Right renal pelvis (tissue), 4 donors: ENCODE measurements around the gene KCNIP1. TPM values are rescaled to one million over a fixed set of nuclear protein-coding genes. Genes with fewer than 3 reads are reported as not detected.

Experiments
- DNase-seq, 4 donors: peaks; one replicate each; pipeline ENCODE4 v3.0.0-alpha.2; 2013; ENCODE audit warnings: low read depth in 4 of 4, low spot score in 3 of 4, missing footprints in 1 of 4
- polyA plus RNA-seq, 4 donors: library from polyadenylated mRNA; unstranded; fragments of 120-200 nt; gene quantifications; one replicate each; pipeline ENCODE4 v1.2.1, GENCODE V29; 2013; ENCODE audit not compliant: insufficient read length in 4 of 4

The KCNIP1 gene
- polyA plus RNA-seq, 4 donors, result 10.6 to 14.5 (median 12.7) TPM

- no peak for DNase-seq
These were observed 121.7 kb downstream of the KCNIP1 start for GRCh38 chr5:170625221-170626165.

- DNase-seq, result no peak
These were observed 122.8 kb downstream of the KCNIP1 start for GRCh38 chr5:170626507-170627150.

DNA sequence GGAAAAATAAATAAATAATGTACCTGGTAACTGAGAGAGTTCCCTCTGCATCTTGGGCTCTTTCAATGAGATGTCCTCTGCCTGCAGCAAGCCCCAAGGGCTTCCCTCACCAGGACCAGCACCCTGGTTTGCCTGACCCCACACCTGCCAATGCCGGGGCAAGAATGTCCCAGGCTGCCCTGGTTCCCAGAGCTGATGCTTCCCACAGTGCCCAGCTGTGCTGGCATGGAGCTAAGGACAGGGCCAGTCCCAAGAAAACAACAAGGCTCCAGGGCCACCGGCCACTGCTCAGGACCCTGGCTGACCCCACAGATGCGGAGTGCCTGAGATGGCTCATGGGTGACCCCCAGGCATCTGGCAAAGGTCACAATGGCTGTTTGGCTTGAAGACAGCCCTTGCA is 123.5 kb downstream of the KCNIP1 start:
- DNase-seq, result no peak

- DNase-seq, result no peak
These were observed 124.2 kb downstream of the KCNIP1 start for GRCh38 chr5:170628028-170628427.

DNA sequence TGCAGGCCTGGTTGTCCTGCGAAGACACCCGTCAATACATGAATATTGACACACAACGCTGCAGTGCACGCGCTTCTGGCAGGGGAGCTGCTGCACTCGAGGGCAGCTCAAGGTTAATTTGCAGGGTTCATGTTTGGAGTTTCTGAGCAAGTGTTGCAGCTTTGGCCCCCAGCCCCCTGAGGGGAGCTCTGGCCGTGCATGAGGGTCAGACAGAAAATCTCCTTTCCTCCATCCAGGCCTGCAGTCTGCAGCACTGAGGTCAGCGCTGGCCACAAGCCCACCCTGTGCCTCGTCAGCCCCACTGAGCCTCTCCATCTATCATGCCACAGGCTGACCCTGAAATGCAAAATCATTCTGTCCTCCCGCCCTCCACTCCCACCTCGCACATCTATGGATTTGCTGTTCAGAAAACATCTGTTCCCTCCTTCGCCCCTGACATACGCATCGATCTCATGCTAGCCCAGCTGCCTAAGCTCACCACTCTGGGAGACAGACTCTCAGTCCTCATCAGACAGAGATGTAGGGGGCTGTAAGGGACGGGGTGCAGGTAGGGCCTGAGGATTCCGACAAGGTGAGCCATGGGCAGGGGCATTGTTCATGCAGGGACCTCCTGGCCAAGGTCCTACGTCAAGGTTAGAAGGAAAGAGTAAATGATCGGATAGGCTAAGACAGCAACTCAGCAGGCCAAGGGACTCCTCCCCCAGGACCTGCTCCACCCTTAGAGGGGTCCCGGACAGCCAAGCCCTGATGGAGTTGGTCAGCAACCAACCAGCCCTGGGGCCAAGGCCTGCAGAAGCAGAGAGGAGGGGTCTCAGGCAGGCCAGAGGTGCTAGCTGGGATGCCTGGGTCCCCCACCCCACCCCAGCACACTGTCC is 125.1 kb downstream of the KCNIP1 start:
- DNase-seq, result no peak

- DNase-seq, result no peak
These were observed 125.9 kb downstream of the KCNIP1 start for GRCh38 chr5:170629566-170630175.

GRCh38 chr5:170630226-170630625 is 126.4 kb downstream of the KCNIP1 start:
- DNase-seq, result no peak

DNA sequence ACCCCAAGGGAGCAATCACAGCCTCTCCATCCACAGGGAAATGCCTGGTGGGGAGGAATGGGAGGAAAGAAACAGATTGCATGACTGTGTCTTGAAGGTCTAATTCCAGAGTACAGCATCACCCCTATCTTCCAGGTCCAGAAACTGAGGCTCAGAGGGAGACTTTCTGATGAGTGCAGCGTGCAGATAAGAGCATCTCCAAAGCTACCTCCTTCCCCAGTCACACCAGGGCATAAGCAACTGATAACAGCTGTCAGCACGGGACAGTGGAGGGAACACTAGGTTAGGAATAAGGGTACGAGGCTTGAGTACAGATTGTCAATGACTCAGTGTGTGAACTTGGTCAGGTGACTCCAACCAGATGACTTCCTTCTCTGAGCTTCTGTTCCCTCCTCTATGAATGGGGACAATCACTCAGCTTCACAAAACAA is 126.9 kb downstream of the KCNIP1 start:
- DNase-seq, result no peak

DNA sequence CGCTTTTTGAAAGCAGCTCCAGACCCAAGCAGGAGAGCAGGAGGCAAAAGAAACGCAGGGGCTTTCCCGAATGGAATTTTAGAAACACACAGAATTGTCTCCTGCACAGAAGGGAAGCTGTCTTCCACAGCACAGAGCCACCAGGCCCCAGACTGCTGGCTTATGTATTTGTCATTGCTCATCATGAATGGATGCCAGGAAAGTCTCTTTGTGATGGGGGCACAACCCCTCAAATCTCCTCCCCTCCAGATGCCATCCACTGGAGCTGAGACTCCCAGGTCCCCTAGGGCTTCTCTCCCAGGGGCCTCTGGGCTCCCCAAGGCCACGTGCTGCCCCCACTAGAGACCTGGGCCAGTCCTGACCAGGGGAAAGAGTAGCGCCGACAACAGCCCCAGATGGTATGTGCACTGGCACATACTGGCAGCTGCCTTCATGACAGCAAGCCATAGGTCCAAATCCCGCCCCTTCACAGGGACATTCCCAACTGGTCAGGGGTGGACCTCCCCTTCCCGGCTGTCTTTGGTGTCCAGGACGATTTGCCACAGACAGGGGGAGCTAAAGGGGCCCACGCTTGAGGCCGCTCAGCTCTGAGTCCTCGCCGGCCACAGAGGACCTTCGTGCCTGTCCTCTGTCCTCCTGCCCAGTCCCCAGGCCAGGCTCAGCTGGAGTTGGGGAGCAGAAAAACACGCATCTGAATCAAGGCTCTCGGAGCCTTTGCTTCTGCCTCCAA is 127.8 kb downstream of the KCNIP1 start:
- no peak for DNase-seq

DNA sequence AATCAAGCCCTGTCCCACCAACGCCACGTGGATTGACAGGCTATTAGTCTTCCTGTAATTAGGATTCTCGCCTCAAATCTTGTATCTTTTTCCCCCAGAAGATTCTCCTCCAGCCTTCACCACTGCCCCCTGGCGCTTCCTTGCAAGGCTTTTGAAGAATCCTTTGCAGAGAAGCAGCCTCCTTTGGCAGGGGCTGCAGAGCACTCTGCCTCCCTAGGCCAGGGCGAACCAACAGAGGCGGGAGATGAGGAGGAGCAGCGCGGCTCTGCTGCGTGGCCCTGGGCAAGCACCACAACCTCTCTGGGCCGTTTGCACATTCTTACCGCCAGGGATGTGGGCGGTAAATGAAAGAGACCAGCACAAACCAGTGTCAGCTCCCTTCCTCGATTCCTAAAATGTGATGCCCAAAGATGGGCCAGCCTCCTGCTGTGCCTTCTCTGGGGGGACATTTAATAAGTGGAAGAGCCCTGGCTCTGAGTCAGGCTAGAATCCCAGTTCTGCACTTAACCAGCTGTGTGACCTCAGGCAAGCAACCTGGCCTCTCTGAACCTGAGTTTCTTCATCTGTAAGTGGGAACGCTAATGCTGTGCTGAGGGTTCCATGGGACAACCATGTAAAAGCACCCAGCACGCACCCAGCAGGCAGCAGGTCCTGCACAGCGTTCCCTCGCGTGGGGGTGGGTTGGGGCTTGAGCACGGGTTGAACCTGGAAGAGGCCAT is 128.6 kb downstream of the KCNIP1 start:
- DNase-seq, result no peak

GRCh38 chr5:170632985-170633234 is 129.1 kb downstream of the KCNIP1 start:
- DNase-seq, result peak in 2 of 4 donors; percentile 66 to 69

DNA sequence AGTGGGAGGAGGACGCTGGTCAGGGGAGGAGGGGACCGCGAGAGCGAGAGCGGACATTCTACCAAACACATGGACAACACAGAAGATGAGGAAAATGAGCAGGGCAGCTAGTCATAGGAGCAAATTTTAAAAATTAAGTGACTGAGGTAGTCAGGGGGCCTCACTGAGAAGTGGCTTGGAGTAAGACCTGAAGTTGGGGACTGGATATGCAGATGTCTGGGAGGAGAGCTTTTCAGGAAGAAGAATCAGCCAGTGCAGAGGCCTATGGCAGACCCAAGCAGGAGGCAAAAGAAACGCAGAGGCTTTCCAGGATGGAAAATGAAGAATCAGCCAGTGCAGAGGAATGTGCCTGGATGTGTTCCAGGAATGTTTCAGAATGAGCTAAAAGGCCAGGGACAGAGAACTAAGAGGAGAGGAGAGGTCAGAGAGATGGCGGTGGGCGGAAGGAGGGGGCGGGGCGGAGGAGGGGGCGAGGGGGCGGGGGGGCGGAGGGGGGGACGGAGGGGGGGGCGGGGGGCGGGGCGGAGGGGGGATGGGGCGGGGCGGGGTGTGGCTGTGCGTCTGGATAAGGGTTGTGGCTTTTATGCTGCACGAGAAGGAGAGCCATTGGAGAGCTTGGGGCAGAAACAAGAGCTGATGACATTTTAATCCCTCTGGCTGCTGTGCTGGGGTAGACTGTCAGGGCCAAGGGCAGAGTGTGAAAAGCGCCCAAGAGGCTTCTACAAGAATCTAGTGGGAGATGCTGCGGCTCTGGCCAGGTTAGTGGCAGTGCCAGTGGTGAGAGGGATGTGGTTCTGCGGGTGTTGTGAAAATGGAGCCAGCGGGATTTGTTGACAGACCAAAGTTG is 129.6 kb downstream of the KCNIP1 start:
- peak; percentile 80 to 86 (median 84) for DNase-seq

DNA sequence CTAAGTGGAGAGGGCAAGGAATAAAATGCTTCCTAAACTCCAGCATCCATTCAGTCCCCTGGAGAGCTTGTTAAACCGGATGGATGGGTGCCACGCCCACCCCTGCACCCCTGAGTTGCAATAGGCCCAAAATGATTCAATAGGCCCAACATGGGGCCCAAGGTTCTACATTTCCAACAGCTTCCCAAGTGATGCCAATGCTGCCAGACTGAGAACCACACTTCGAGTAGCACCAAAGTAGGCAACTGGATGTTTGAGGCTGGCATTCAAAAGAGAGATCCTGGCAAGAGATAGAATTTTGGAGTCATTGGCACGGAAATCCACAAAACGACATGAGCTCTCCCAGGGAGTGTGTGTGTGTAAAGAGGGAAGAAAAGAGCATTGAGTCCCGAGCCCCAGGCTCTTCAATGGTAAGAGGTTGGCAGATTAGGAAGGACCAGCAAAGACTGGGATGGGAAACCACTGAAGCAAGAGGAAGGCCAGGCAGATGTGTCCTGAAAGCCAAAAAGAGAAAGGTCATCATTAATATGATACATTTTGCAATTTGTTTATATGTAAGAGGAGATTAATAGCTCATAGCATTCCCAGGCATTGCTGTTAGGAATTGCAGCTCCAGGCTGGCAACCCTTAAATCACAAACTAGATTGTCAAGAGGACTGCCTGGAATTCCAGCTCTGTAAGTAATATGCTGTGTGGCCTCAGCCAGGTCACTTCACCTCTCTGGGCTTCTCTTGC is 130.6 kb downstream of the KCNIP1 start:
- DNase-seq, result no peak

DNA sequence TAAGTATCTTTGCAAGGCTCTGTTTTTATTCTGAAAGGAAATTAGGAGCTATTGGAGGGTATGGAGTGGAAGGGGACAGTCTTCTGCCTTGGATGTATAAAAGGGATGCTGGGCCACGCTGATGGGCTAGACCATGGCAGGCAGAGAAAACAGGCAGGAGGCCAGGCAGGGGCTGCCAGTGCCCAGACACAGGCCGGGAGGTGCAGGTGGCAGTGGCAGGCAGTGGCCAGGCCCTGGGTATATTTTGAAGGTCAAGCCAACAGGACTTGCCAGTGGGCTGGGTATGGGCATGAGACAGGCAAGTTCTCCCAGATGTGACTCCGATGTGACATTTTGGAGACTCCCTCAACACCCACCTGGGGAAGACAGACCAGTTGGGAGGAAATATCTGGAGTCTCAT is 131.9 kb downstream of the KCNIP1 start:
- no peak for DNase-seq

- DNase-seq, result no peak
These were observed 132.4 kb downstream of the KCNIP1 start for GRCh38 chr5:170636206-170636605.

- no peak for DNase-seq
These were observed 133.1 kb downstream of the KCNIP1 start for GRCh38 chr5:170636801-170637477.

DNA sequence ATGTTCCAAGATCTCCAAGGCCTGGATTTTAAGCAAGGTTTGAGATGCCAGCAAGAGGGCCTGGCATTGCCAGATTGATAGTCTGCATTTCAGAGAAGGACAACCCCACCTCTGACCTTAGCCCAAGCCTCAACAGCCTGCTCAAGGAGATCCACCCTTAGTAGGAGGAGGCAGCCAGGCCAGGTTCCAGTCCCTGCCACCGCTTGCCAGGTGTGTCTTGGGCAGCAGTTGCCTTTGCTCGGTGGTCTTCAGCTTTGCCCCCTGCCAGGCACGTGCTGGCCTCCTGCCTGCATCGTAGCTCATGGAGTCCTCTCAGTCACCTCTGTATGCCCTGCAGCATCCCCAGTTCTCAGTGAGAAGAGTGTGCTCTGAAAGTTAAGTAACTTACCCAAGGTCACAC is 134.2 kb downstream of the KCNIP1 start:
- DNase-seq, result no peak
